Measurements from ENCODE around the gene KCNMB3.
"Not testable (repeated sequence)": the region's sequence is repeated elsewhere in the genome, so short reads cannot be mapped to it uniquely, and the experiment has no call there.

Gene KCNMB3

DNA sequence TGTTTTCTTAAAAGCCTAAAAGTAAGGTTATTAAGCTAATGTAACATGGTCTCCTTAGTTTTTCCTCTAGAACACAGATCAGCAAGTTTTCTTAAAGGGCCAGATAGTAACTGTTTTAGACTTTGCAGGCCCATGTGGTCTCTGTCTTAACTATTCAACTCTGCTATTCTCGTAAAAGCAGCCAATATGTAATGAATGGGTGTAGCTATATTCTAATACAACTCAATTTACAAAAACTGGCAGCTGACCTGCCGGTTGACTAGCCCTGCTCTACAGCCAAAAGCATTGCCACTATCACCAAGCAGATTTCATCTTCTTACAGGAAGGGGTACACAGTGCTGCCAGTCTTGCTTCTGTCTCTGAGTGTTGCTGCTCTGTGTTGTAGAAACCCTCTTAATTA is 27.4 kb downstream of the KCNMB3 start:
- TF ChIP-seq EZH2 (optimal IDR thresholded peaks at IDR 0.05; ENCODE audit: low read depth, low read length) (no peak), EZH2phosphoT487 (IDR thresholded peaks at IDR 0.05; ENCODE audit: low read length) (no peak)
- TF ChIP-seq, protein P1, sequence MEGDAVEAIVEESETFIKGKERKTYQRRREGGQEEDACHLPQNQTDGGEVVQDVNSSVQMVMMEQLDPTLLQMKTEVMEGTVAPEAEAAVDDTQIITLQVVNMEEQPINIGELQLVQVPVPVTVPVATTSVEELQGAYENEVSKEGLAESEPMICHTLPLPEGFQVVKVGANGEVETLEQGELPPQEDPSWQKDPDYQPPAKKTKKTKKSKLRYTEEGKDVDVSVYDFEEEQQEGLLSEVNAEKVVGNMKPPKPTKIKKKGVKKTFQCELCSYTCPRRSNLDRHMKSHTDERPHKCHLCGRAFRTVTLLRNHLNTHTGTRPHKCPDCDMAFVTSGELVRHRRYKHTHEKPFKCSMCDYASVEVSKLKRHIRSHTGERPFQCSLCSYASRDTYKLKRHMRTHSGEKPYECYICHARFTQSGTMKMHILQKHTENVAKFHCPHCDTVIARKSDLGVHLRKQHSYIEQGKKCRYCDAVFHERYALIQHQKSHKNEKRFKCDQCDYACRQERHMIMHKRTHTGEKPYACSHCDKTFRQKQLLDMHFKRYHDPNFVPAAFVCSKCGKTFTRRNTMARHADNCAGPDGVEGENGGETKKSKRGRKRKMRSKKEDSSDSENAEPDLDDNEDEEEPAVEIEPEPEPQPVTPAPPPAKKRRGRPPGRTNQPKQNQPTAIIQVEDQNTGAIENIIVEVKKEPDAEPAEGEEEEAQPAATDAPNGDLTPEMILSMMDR (IDR thresholded peaks at IDR 0.05; ENCODE audit: low read length) = no peak
- Histone ChIP-seq H3K27ac (ENCODE audit: low read length) (no peak overlapping the region), H2AFZ (ENCODE audit: low read length) (no peak overlapping the region), H3K4me3 (ENCODE audit: low read length) (no peak overlapping the region), H3K9me2 (replicated peaks; ENCODE audit: insufficient read depth, low read length) (no peaks in the 10 kb centered on the region), H3K4me1 (ENCODE audit: low read length) (no peaks in the 10 kb centered on the region), H3F3A (ENCODE audit: insufficient read depth, low read length) (no peaks in the 10 kb centered on the region), H3K9ac (ENCODE audit: low read length) (no peak overlapping the region), H3K4me2 (ENCODE audit: low read depth, low read length) (no peak overlapping the region), H3K9me3 (replicated peaks; ENCODE audit: insufficient read depth, low read length) (no peaks in the 10 kb centered on the region), H3K27me3 (replicated peaks; ENCODE audit: insufficient read depth, low read length) (no peaks in the 10 kb centered on the region), H3K36me3 (replicated peaks; ENCODE audit: insufficient read depth, low read length) (no peaks in the 10 kb centered on the region), H3K79me2 (ENCODE audit: low read length) (no peaks in the 10 kb centered on the region), H4K20me1 (ENCODE audit: insufficient read depth, low read length) (no peaks in the 10 kb centered on the region)
- DNase-seq = no peak

DNA sequence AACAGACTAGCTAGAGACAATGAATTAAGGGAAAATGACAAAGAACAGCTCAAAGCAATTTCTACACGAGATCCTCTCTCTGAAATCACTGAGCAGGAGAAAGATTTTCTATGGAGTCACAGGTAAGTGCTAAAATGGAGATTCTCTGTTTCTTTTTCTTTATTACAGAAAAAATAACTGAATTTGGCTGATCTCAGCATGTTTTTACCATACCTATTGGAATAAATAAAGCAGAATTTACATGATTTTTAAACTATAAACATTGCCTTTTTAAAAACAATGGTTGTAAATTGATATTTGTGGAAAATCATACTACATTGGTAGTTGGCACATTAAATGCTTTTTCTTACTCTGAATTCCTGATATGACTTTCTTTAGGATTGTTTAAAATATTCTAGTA is 32.7 kb downstream of the KCNMB3 start:
- not testable (repeated sequence) for H3K9ac ChIP-seq (ENCODE audit: low read length); H3K4me2 ChIP-seq (ENCODE audit: low read depth, low read length); H3K79me2 ChIP-seq (ENCODE audit: low read length); H3K4me3 ChIP-seq (ENCODE audit: low read length); H2AFZ ChIP-seq (ENCODE audit: low read length); H3F3A ChIP-seq (ENCODE audit: insufficient read depth, low read length); H3K9me3 ChIP-seq (replicated peaks; ENCODE audit: insufficient read depth, low read length); DNase-seq; H3K27ac ChIP-seq (ENCODE audit: low read length); H4K20me1 ChIP-seq (ENCODE audit: insufficient read depth, low read length); H3K4me1 ChIP-seq (ENCODE audit: low read length); H3K27me3 ChIP-seq (replicated peaks; ENCODE audit: insufficient read depth, low read length); H3K9me2 ChIP-seq (replicated peaks; ENCODE audit: insufficient read depth, low read length); H3K36me3 ChIP-seq (replicated peaks; ENCODE audit: insufficient read depth, low read length)

DNA sequence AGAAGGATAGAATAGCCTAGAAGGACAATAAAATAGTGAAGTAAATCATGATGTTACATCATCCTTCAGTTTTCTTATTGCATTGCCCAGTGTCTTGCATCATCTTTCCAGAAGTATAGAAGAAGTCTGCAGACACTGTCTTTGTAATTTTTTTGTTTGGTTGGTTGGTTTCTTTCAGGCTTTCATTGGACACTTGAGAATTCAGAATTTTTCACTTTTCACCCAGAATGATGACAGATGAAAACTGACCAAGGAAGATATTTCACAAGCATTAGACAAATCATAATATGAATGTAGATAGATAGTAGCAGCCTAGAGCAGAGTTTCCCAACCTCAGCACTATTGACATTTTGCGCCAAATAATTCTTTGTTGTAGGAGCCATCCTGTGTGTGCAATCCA is 35.4 kb downstream of the KCNMB3 start:
- not testable (repeated sequence) for DNase-seq; H3F3A ChIP-seq (ENCODE audit: insufficient read depth, low read length); H3K9me3 ChIP-seq (replicated peaks; ENCODE audit: insufficient read depth, low read length); H3K36me3 ChIP-seq (replicated peaks; ENCODE audit: insufficient read depth, low read length); H3K4me1 ChIP-seq (ENCODE audit: low read length); H3K27me3 ChIP-seq (replicated peaks; ENCODE audit: insufficient read depth, low read length); H3K9ac ChIP-seq (ENCODE audit: low read length); H4K20me1 ChIP-seq (ENCODE audit: insufficient read depth, low read length); H3K79me2 ChIP-seq (ENCODE audit: low read length); H2AFZ ChIP-seq (ENCODE audit: low read length); H3K27ac ChIP-seq (ENCODE audit: low read length); H3K4me3 ChIP-seq (ENCODE audit: low read length); H3K9me2 ChIP-seq (replicated peaks; ENCODE audit: insufficient read depth, low read length); H3K4me2 ChIP-seq (ENCODE audit: low read depth, low read length)

DNA sequence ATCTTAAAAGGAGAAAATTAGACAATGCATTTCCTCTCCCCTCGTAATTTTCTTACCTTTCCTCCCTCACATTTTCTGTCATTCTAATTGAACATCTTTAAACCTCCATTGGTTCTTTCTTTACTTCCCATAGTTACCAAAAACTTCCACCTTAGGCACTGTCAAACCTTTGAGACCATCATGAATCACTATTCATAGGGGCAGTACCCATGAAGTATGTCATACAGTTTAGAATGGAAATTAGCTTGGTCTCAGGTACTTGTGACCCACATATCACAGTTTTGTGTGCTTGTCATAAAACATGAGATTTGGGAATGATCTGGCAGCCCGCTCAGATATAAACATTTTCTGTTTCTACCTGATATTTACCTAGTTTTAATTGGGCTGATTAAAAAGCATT is 50.1 kb downstream of the KCNMB3 start:
- Histone ChIP-seq H3K4me2 (ENCODE audit: low read depth, low read length) (no peak overlapping the region), H3K79me2 (ENCODE audit: low read length) (peaks cover 10% of the 10 kb centered on the region), H3K4me1 (ENCODE audit: low read length) (peaks cover 7% of the 10 kb centered on the region), H2AFZ (ENCODE audit: low read length) (no peak overlapping the region), H3K27me3 (replicated peaks; ENCODE audit: insufficient read depth, low read length) (no peaks in the 10 kb centered on the region), H3K36me3 (replicated peaks; ENCODE audit: insufficient read depth, low read length) (no peaks in the 10 kb centered on the region), H3K9me3 (replicated peaks; ENCODE audit: insufficient read depth, low read length) (no peaks in the 10 kb centered on the region), H3F3A (ENCODE audit: insufficient read depth, low read length) (peaks cover 3% of the 10 kb centered on the region; the same call in 1 of the 2 replicates), H3K9me2 (replicated peaks; ENCODE audit: insufficient read depth, low read length) (no peaks in the 10 kb centered on the region), H4K20me1 (ENCODE audit: insufficient read depth, low read length) (peaks cover 2% of the 10 kb centered on the region; the same call in 1 of the 2 replicates), H3K27ac (ENCODE audit: low read length) (no peak overlapping the region), H3K4me3 (ENCODE audit: low read length) (no peak overlapping the region), H3K9ac (ENCODE audit: low read length) (no peak overlapping the region)
- TF ChIP-seq, protein P1 (IDR thresholded peaks at IDR 0.05; ENCODE audit: low read length) = no peak
- TF ChIP-seq EZH2phosphoT487 (IDR thresholded peaks at IDR 0.05; ENCODE audit: low read length) (no peak), EZH2 (optimal IDR thresholded peaks at IDR 0.05; ENCODE audit: low read depth, low read length) (no peak)
- no peak for DNase-seq
